Keratinocyte (primary cell): ENCODE data around the gene SPACA9.

Source experiments
- EZH2 ChIP-seq: IDR thresholded peaks from one replicate; pipeline ENCODE4 v1.6.1; 2012; ENCODE audit warnings: inconsistent platforms, mild to moderate bottlenecking, low read length, moderate library complexity
- TF ChIP-seq, protein P1 (sequence below), 3 experiments: IDR thresholded peaks in 1 of 3; conservative IDR thresholded peaks in 1 of 3; optimal IDR thresholded peaks in 1 of 3; 2 replicates in 2 of 3; 3 replicates in 1 of 3; pipeline versions ENCODE3 to v1.5.1; 2011; ENCODE audit warnings: low read length in 3 of 3, mild to moderate bottlenecking in 3 of 3, moderate library complexity in 2 of 3, control low read depth in 1 of 3, inconsistent platforms in 1 of 3; ENCODE audit not compliant: insufficient read depth in 2 of 3; ENCODE audit errors: extremely low read depth in 1 of 3

DNA sequence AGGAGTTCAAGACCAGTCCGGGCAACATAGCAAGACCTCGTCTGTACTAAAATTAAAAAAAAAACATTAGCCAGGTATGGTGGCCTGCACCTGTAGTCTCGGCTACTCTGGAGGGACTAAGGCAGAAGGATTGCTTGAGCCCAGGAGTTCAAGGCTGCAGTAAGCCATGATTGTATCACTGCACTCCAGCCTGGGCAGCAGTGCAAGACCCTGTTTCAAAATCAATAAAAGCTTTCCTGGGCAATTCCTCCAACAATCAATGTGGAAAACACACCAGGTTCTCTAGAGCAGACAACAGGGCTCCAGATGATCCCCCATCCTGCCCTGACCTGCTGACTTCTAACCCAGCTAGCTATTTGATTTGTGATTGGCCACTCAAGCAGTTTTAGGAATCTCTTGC, 1.8 kb upstream of the SPACA9 start:
- TF ChIP-seq EZH2 = no peak
- TF ChIP-seq, protein P1, sequence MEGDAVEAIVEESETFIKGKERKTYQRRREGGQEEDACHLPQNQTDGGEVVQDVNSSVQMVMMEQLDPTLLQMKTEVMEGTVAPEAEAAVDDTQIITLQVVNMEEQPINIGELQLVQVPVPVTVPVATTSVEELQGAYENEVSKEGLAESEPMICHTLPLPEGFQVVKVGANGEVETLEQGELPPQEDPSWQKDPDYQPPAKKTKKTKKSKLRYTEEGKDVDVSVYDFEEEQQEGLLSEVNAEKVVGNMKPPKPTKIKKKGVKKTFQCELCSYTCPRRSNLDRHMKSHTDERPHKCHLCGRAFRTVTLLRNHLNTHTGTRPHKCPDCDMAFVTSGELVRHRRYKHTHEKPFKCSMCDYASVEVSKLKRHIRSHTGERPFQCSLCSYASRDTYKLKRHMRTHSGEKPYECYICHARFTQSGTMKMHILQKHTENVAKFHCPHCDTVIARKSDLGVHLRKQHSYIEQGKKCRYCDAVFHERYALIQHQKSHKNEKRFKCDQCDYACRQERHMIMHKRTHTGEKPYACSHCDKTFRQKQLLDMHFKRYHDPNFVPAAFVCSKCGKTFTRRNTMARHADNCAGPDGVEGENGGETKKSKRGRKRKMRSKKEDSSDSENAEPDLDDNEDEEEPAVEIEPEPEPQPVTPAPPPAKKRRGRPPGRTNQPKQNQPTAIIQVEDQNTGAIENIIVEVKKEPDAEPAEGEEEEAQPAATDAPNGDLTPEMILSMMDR (optimal IDR thresholded peaks at IDR 0.05 in 1 of 3, IDR thresholded peaks at IDR 0.05 in 1 of 3, conservative IDR thresholded peaks at IDR 0.05 in 1 of 3; ENCODE audit: extremely low read depth in 1 of 3, insufficient read depth in 2 of 3, low read length in 3 of 3) = no peak
